HTERT RPE-1 (cell line): ENCODE results near the gene GPX4.

ENCODE experiments used
- in situ Hi-C: fragments of 300-500 bp; cut with MboI; formaldehyde crosslinking; loops from 4 replicates; pipeline ENCODE4 v1.14.3; 2020; ENCODE audit warnings: low sequenced_read_pairs

The GPX4 gene

DNA sequence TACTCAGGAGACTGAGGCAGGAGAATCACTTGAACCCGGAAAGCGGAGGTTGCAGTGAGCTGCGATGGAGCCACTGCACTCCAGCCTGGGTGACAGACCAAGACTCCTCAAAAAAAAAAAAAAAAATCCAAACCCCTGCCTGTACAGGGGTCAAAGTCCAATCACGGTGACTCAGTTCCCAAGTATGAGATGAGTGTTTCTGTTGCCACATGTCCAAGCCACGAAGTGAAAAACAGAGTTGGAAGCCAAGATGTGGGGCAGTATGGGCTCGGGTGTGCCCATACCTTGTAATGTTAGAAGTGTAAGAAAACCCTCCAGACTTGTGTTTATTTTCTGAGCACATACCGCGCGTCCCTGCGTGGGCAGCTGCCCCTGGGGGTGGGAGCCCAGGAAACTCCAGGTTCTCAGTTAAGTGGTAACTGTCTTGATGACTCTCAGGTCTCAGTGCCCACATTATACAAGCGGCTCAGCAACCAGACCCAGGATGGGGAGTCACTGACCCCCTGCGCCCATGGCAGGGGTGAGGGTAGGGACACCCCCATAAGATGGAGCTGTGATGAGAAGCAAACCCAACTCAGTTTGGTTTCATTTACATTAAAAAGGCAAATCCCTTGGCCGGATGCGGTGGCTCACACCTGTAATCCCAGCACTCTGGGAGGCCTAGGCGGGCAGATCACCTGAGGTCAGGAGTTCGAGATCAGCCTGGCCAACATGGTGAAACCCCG lies 1.2 kb upstream of the GPX4 start:
- in situ Hi-C loops, result no loop called here

DNA sequence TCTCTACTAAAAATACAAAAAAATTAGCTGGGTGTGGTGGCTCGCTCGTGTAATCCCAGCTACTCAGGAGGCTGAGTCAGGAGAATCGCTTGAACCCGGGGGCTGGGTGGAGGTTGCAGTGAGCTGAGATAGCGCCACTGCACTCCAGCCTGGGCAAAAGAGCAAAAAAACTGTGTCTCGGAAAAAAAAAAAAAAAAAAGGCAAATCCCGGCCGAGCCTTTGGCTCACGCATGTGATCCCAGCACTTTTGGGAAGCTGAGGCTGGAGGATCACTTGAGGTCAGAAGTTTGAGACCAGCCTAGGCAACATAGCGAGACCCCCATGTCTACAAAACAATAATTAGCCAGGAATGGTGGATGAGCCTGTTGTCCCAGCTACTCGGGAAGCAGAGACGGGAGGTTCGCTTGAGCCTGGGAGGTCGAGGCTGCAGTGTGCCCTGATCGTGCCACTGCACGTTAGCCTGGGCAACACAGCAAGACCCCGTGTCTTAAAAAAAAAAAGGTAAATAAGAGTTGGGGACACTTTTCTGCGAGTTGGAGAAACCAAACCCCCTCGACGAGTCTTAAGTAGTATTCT lies 574 bp upstream of the GPX4 start:
- in situ Hi-C loops, result no loop called here

GRCh38 chr19:1104311-1105007 lies 665 bp downstream of the GPX4 start:
- in situ Hi-C loops, result no loop called here

DNA sequence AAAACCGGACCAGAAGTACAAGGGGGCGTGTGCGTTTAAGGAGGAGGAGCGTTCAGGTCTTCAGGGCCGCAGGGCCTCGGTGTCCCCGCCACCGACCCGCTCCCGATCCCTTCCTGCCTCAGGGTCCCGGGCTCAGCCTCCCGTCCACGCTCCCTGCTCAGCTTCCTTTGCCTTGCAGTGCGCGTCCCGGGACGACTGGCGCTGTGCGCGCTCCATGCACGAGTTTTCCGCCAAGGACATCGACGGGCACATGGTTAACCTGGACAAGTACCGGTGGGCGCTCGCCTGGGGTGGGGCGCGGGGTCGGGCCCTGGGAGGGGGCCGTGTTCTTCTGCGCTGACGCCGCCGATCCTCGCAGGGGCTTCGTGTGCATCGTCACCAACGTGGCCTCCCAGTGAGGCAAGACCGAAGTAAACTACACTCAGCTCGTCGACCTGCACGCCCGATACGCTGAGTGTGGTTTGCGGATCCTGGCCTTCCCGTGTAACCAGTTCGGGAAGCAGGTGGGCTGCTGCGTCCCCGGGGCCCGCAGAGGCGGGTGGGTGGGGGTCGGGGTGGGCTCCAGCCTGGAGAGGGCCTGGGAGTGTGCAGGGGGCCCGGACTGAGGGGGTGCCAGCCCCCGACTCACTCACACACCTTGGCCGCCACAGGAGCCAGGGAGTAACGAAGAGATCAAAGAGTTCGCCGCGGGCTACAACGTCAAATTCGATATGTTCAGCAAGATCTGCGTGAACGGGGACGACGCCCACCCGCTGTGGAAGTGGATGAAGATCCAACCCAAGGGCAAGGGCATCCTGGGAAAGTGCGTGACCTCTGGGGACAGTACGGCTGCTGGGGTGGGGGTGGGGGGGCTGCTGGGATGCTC lies 1.4 kb downstream of the GPX4 start:
- in situ Hi-C loops, result no loop called here

GRCh38 chr19:1105873-1106840 lies 2.4 kb downstream of the GPX4 start:
- in situ Hi-C loops, result no loop called here

GRCh38 chr19:1106841-1107660 lies 3.3 kb downstream of the GPX4 start:
- in situ Hi-C loops, result no loop called here

DNA sequence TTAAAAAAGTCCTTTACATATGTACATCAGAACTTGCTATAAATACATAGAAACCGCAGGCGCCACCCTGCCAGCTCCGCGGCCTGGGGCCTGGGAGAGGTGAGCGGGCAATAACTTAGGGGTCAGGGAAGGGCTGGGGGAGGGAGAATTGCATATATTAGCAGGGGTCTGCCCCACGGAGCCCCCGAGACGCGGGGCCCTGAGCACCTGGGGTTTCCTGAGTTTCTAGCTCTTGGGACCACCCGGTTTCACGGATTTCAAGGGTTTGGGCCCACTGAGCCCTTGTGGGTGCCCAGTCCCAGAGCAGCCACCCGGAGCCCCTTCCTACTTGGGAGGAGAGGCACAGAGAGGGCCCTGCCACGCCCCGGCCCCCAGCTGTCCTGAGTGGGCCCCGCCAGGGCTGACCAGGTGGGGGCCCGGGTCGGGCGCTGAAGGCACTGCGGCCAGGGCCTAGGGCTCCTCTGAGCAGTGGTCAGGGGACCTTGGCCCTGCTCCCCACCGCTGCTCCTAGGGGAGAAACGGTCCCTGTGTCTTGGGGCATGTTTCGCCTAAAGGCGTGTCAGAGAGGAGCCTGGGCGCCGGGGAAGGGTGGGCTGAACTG lies 4.0 kb downstream of the GPX4 start:
- in situ Hi-C loops, result no loop called here

GRCh38 chr19:1108291-1109031 lies 4.7 kb downstream of the GPX4 start:
- in situ Hi-C loops, result no loop called here

GRCh38 chr19:1109032-1109551 lies 5.3 kb downstream of the GPX4 start:
- in situ Hi-C loops, result no loop called here

GRCh38 chr19:1109697-1110671 lies 6.2 kb downstream of the GPX4 start:
- in situ Hi-C loops, result no loop called here

DNA sequence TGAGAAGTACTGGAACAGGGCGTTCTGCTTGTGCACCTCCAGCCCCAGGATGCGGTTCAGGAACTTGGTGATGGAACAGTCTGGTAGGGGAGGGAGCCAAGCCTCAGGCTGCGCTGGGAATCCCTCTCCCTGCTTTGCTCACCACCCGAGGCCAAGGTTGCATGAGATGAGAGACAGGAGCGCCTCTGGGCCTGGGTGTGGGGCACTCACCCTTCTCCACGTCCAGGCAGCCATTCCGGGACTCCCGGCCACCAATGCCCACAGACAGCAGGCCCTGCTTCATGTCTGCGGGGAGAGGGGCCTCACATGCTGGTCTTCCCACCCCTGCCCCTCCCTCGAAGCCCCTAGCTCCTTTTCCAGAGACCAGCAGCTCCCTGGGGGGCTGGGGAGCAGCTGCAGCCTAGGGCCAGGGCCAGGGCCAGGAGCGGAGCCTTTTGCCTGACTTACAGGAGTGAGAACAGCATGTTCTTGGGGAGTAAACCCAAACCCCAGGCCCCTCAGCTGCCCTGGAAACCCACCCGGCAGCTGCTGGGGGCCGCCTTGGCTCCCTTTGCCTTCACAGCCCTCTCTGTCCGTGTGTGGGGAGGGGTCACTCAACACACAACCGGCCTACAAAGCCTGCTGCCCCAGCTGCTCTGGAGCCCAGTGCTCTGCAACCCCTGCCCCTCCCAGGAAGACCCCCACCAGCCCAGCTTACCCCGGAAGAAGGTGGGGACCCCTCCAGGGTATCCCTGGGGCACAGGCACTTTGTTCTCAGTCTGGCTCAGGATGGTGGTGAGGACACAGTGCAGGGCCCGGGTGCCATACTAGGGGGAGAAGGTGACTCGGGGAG lies 7.2 kb downstream of the GPX4 start:
- in situ Hi-C loops, result no loop called here

GRCh38 chr19:1111641-1112267 lies 8.0 kb downstream of the GPX4 start:
- in situ Hi-C loops, result no loop called here

- in situ Hi-C loops, result no loop called here
Measured at GRCh38 chr19:1112268-1113029, 8.7 kb downstream of the GPX4 start.

- in situ Hi-C loops, result no loop called here
Measured at GRCh38 chr19:1113030-1113985, 9.5 kb downstream of the GPX4 start.
